HEK293 (cell line): ENCODE measurements around the gene TMEM131L.

ENCODE experiments used
- CTCF ChIA-PET: fragments of 350-600 bp; formaldehyde crosslinking; extraction: SDS; loops from one replicate; lab custom pipeline; 2021; ENCODE audit warnings: antibody characterized with exemption; lab: Yijun Ruan, JAX
- POLR2A ChIA-PET: fragments of 300-600 bp; formaldehyde crosslinking; extraction: SDS; loops from one replicate; lab custom pipeline; 2020; ENCODE audit warnings: antibody characterized with exemption, inconsistent platforms; lab: Yijun Ruan, JAX
- H3K27ac ChIP-seq: fragments of 200-500 bp; sonication (Bioruptor generic); 2 replicates; pipeline ENCODE4 v1.5.1; 2014; ENCODE audit warnings: low read depth, low read length, control low read depth, inconsistent platforms; ENCODE audit errors: extremely low read depth
- H3K36me3 ChIP-seq, 2 experiments: fragments of 200-500 bp in 1 of 2; sonication (Bioruptor generic) in 1 of 2; 1 replicate in 1 of 2; 2 replicates in 1 of 2; pipeline ENCODE4 v1.5.1; 2014 to 2017; ENCODE audit warnings: inconsistent platforms in 2 of 2, low read length in 2 of 2; ENCODE audit not compliant: control insufficient read depth in 2 of 2, insufficient read depth in 1 of 2
- H3K4me1 ChIP-seq: fragments of 200-500 bp; sonication (Bioruptor generic); 2 replicates; pipeline ENCODE4 v1.5.1; 2014; ENCODE audit warnings: mild to moderate bottlenecking, low read length, inconsistent platforms; ENCODE audit not compliant: control insufficient read depth, insufficient read depth
- H3K4me3 ChIP-seq: 2 replicates; pipeline ENCODE4 v1.5.1; 2011; ENCODE audit warnings: low read depth, mild to moderate bottlenecking, control low read depth, low read length, moderate library complexity
- H3K9me3 ChIP-seq: fragments of 200-500 bp; sonication (Bioruptor generic); 2 replicates; pipeline ENCODE4 v1.5.1; 2014; ENCODE audit warnings: low read depth, low read length, inconsistent platforms; ENCODE audit not compliant: control insufficient read depth, insufficient read depth
- FEZF1 ChIP-seq: fragments of 450-650 bp; formaldehyde crosslinking; IDR thresholded peaks from 2 replicates; pipeline ENCODE4 v1.5.1; 2016; ENCODE audit warnings: missing biosample characterization, missing genetic modification characterization
- GLI2 ChIP-seq: fragments of 450-650 bp; formaldehyde crosslinking; IDR thresholded peaks from 2 replicates; pipeline ENCODE4; 2017; ENCODE audit warnings: missing biosample characterization, missing genetic modification characterization, low read depth, borderline replicate concordance
- KLF16 ChIP-seq: fragments of 450-650 bp; formaldehyde crosslinking; IDR thresholded peaks from 2 replicates; pipeline ENCODE4 v1.5.1; 2017; ENCODE audit warnings: missing biosample characterization, missing genetic modification characterization
- KLF9 ChIP-seq: fragments of 450-650 bp; formaldehyde crosslinking; IDR thresholded peaks from 2 replicates; pipeline ENCODE4 v1.5.1; 2016; ENCODE audit warnings: missing biosample characterization, missing genetic modification characterization, low read depth
- SALL2 ChIP-seq: fragments of 450-650 bp; formaldehyde crosslinking; IDR thresholded peaks from 2 replicates; pipeline ENCODE4 v1.5.0; 2017; ENCODE audit warnings: missing biosample characterization, mild to moderate bottlenecking, missing genetic modification characterization, borderline replicate concordance
- TSHZ1 ChIP-seq: fragments of 450-650 bp; formaldehyde crosslinking; IDR thresholded peaks from 2 replicates; pipeline ENCODE4 v1.5.1; 2016; ENCODE audit warnings: missing biosample characterization, missing genetic modification characterization, borderline replicate concordance
- YY2 ChIP-seq: fragments of 450-650 bp; formaldehyde crosslinking; IDR thresholded peaks from 2 replicates; pipeline ENCODE4 v1.5.1; 2016; ENCODE audit warnings: missing biosample characterization, missing genetic modification characterization
- ZBTB44 ChIP-seq: fragments of 450-650 bp; IDR thresholded peaks from 2 replicates; pipeline ENCODE4 v1.5.1; 2018; ENCODE audit warnings: missing biosample characterization, mild to moderate bottlenecking, missing genetic modification characterization
- ZBTB8A ChIP-seq: fragments of 450-650 bp; formaldehyde crosslinking; IDR thresholded peaks from 2 replicates; pipeline ENCODE4 v1.5.1; 2016; ENCODE audit warnings: missing biosample characterization, missing genetic modification characterization
- ZFHX2 ChIP-seq: fragments of 450-650 bp; formaldehyde crosslinking; conservative IDR thresholded peaks from 2 replicates; pipeline ENCODE4 v1.5.1; 2016; ENCODE audit warnings: missing biosample characterization, missing genetic modification characterization
- ZNF140 ChIP-seq: fragments of 450-650 bp; formaldehyde crosslinking; IDR thresholded peaks from 2 replicates; pipeline ENCODE4 v1.5.1; 2016; ENCODE audit warnings: missing biosample characterization, missing genetic modification characterization
- ZNF19 ChIP-seq: fragments of 450-650 bp; formaldehyde crosslinking; IDR thresholded peaks from 2 replicates; pipeline ENCODE4; 2016; ENCODE audit warnings: missing biosample characterization, missing genetic modification characterization, low read depth
- ZNF211 ChIP-seq: fragments of 450-650 bp; formaldehyde crosslinking; IDR thresholded peaks from 2 replicates; pipeline ENCODE4 v1.5.1; 2016; ENCODE audit warnings: low read depth, missing biosample characterization, missing genetic modification characterization
- ZNF239 ChIP-seq: fragments of 450-650 bp; formaldehyde crosslinking; IDR thresholded peaks from 2 replicates; pipeline ENCODE4 v1.5.1; 2016; ENCODE audit warnings: missing biosample characterization, missing genetic modification characterization
- ZNF324 ChIP-seq: fragments of 450-650 bp; formaldehyde crosslinking; IDR thresholded peaks from 2 replicates; pipeline ENCODE4 v1.5.1; 2016; ENCODE audit warnings: missing biosample characterization, missing genetic modification characterization
- ZNF433 ChIP-seq: fragments of 450-650 bp; formaldehyde crosslinking; IDR thresholded peaks from 2 replicates; pipeline ENCODE4 v1.5.1; 2016; ENCODE audit warnings: missing biosample characterization, missing genetic modification characterization, low read depth
- ZNF473 ChIP-seq: fragments of 450-650 bp; formaldehyde crosslinking; IDR thresholded peaks from 2 replicates; pipeline ENCODE4 v1.5.1; 2017; ENCODE audit warnings: missing biosample characterization, missing genetic modification characterization
- ZNF501 ChIP-seq: fragments of 450-650 bp; formaldehyde crosslinking; IDR thresholded peaks from 2 replicates; pipeline ENCODE4 v1.5.1; 2016; ENCODE audit warnings: missing biosample characterization, missing genetic modification characterization
- ZNF558 ChIP-seq: fragments of 450-650 bp; formaldehyde crosslinking; IDR thresholded peaks from 2 replicates; pipeline ENCODE4 v1.5.1; 2016; ENCODE audit warnings: missing biosample characterization, missing genetic modification characterization
- ZNF585B ChIP-seq: fragments of 450-650 bp; formaldehyde crosslinking; IDR thresholded peaks from 2 replicates; pipeline ENCODE4 v1.5.1; 2016; ENCODE audit warnings: missing biosample characterization, missing genetic modification characterization
- ZNF624 ChIP-seq: fragments of 450-650 bp; formaldehyde crosslinking; IDR thresholded peaks from 2 replicates; pipeline ENCODE4 v1.5.1; 2017; ENCODE audit warnings: missing biosample characterization, missing genetic modification characterization
- ZNF654 ChIP-seq: fragments of 450-650 bp; formaldehyde crosslinking; IDR thresholded peaks from 2 replicates; pipeline ENCODE4 v1.5.1; 2016; ENCODE audit warnings: low read depth, missing biosample characterization, missing genetic modification characterization
- ZNF776 ChIP-seq: fragments of 450-650 bp; formaldehyde crosslinking; IDR thresholded peaks from 2 replicates; pipeline ENCODE4 v1.5.0; 2017; ENCODE audit warnings: missing biosample characterization, missing genetic modification characterization, borderline replicate concordance

TMEM131L gene

GRCh38 chr4:153418121-153418520, 48.0 kb upstream of the TMEM131L start (continued):
- TF ChIP-seq ZNF654: no peak
- no peak for TF ChIP-seq ZNF211 (tag by site-specific recombination)
- no peak for TF ChIP-seq ZNF473
- TF ChIP-seq FEZF1 (tag by site-specific recombination): no peak
- no peak for TF ChIP-seq ZNF585B (tag by site-specific recombination)
- no peak for TF ChIP-seq ZBTB44
- TF ChIP-seq ZFHX2 (tag by site-specific recombination): no peak
- TF ChIP-seq ZNF501 (tag by site-specific recombination): no peak

GRCh38 chr4:153418558-153418957, 47.6 kb upstream of the TMEM131L start:
- H3K27ac ChIP-seq: no peak overlapping the region
- no peaks in the 10 kb centered on the region; a peak in 1 of 3 replicates for H3K36me3 ChIP-seq
- TF ChIP-seq SALL2 (tag by site-specific recombination) (no peak), TSHZ1 (no peak), ZNF324 (tag by site-specific recombination) (no peak), ZNF239 (tag by site-specific recombination) (no peak), ZNF140 (tag by site-specific recombination) (no peak), ZNF433 (tag by site-specific recombination) (no peak), YY2 (tag by site-specific recombination) (no peak), GLI2 (tag by site-specific recombination) (no peak), KLF16 (tag by site-specific recombination) (no peak), ZNF558 (tag by site-specific recombination) (no peak), KLF9 (tag by site-specific recombination) (no peak), ZBTB8A (no peak), ZNF624 (no peak)
- H3K4me3 ChIP-seq: no peak overlapping the region
- H3K9me3 ChIP-seq: no peaks in the 10 kb centered on the region
- no peaks in the 10 kb centered on the region for H3K4me1 ChIP-seq
- ChIA-PET POLR2A (no interaction called here), CTCF (no interaction called here)

- Histone ChIP-seq H3K36me3 (no peaks in the 10 kb centered on the region; a peak in 1 of 3 replicates), H3K27ac (no peak overlapping the region), H3K9me3 (no peaks in the 10 kb centered on the region), H3K4me3 (no peak overlapping the region), H3K4me1 (no peaks in the 10 kb centered on the region)
- ChIA-PET POLR2A (no interaction called here), CTCF (no interaction called here)
- TF ChIP-seq ZNF776: no peak
- TF ChIP-seq ZNF19 (tag by site-specific recombination): no peak
These were observed 47.1 kb upstream of the TMEM131L start for GRCh38 chr4:153419029-153419428.
